Spleen (tissue), 13 donors: Measurements from ENCODE around the gene KIAA0408. TPM values are rescaled to one million over a fixed set of nuclear protein-coding genes. Genes with fewer than 3 reads are reported as not detected.

Experiments used
- DNase-seq: peaks from one replicate; pipeline ENCODE4 v3.0.0-alpha.2; 2020
- H3K27ac ChIP-seq, 8 donors: fragments of 200-600 bp; sonication (generic) in 7 of 8; 1 replicate in 4 of 8; 2 replicates in 4 of 8; pipeline versions ENCODE4 v1.5.0 to v1.8.0; 2016 to 2021; ENCODE audit warnings: inconsistent platforms in 4 of 8, mild to moderate bottlenecking in 4 of 8, moderate library complexity in 1 of 8
- H3K27me3 ChIP-seq, 7 donors: fragments of 200-600 bp; sonication (generic) in 6 of 7; replicated peaks in 1 of 7; 1 replicate in 4 of 7; 2 replicates in 3 of 7; pipeline versions ENCODE4 v1.5.0 to v1.8.0; 2016 to 2021; ENCODE audit warnings: inconsistent platforms in 3 of 7, mild to moderate bottlenecking in 1 of 7
- H3K36me3 ChIP-seq, 6 donors: fragments of 200-600 bp; sonication (generic) in 5 of 6; 1 replicate in 4 of 6; 2 replicates in 2 of 6; pipeline versions ENCODE4 v1.5.0 to v1.8.0; 2016 to 2021; ENCODE audit warnings: inconsistent platforms in 2 of 6
- H3K4me1 ChIP-seq, 6 donors: fragments of 200-600 bp; sonication (generic) in 5 of 6; 1 replicate in 3 of 6; 2 replicates in 3 of 6; pipeline versions ENCODE4 v1.5.0 to v1.8.0; 2016 to 2021; ENCODE audit warnings: inconsistent platforms in 3 of 6
- H3K4me3 ChIP-seq, 8 donors: fragments of 200-600 bp; sonication (generic) in 7 of 8; 1 replicate in 4 of 8; 2 replicates in 4 of 8; pipeline versions ENCODE4 v1.5.0 to v1.8.0; 2016 to 2021; ENCODE audit warnings: inconsistent platforms in 4 of 8, mild to moderate bottlenecking in 4 of 8, moderate library complexity in 2 of 8
- H3K9me3 ChIP-seq, 8 donors: fragments of 200-600 bp; sonication (generic) in 7 of 8; 1 replicate in 4 of 8; 2 replicates in 4 of 8; pipeline versions ENCODE4 v1.5.0 to v1.8.0; 2016 to 2021; ENCODE audit warnings: inconsistent platforms in 4 of 8
- POLR2A ChIP-seq, 3 donors: fragments of 450-650 bp; IDR thresholded peaks; one replicate each; pipeline ENCODE4 v1.5.1; 2017; ENCODE audit warnings: antibody characterized with exemption in 3 of 3, mild to moderate bottlenecking in 1 of 3
- POLR2AphosphoS5 ChIP-seq, 3 donors: sonication (generic); formaldehyde crosslinking; IDR thresholded peaks; one replicate each; pipeline ENCODE4 v1.5.1; 2017; ENCODE audit warnings: antibody characterized with exemption in 3 of 3
- WGBS, 5 donors: extraction: QIAGEN DNeasy Blood & Tissue Kit in 3 of 5; methylation state at CpG; one replicate each; pipeline versions ENCODE4 v1.1.5 to v1.1.7; 2013 to 2018; 5-methylcytosine and 5-hydroxymethylcytosine counted together
- intact Hi-C: fragments of 100-400 bp; cut with DNase I; formaldehyde crosslinking; loops from one replicate; pipeline ENCODE4 v1.15.0; 2023; ENCODE audit warnings: low total_unique reads
- long read RNA-seq, 2 donors: transcript quantifications; one replicate each; lab custom pipeline, GENCODE V29; 2026
- polyA plus RNA-seq, 3 donors: library from polyadenylated mRNA; stranded (reverse); fragments of 200-250 nt; gene quantifications; one replicate each; pipeline ENCODE4 v1.2.1, GENCODE V29; 2013
- total RNA-seq, 7 donors: library from RNA; depleted of rRNA in 3 of 7; stranded (reverse); fragments of >200 nt in 3 of 7; fragmentation: NEBNext Ultra II Directional in 4 of 7; extraction: Animal tissue kit (Norgen Biotek cat#: 25700) in 4 of 7; gene quantifications; one replicate each; pipeline versions ENCODE4 v1.1.0 to v1.2.1, GENCODE V29; 2016 to 2021
- TF ChIP-seq, protein P1 (sequence below), 11 experiments: fragments of 200-600 bp in 7 of 11; fragments of 450-650 bp in 4 of 11; sonication (generic) in 4 of 11; IDR thresholded peaks in 8 of 11; conservative IDR thresholded peaks in 3 of 11; 1 replicate in 7 of 11; 2 replicates in 4 of 11; pipeline versions ENCODE4 v1.4.0 to v1.8.0; 2016 to 2021; ENCODE audit warnings: antibody characterized with exemption in 11 of 11, inconsistent platforms in 4 of 11, mild to moderate bottlenecking in 1 of 11
- donor health status: healthy with polysubstance abuse.
- donor health status: DM: no; HTN: no; CAD: no; lungs with moderate emphysema.
- donor health status: DM: no; HTN: no; CAD: no.
- donor health status: Bipolar disorder and iron deficiency.
- donor health status: healthy.
- donor health status: DM: no; HTN: no; CAD: no.
- donor health status: DM: yes; HTN: yes; CAD: no.

The KIAA0408 gene
- total RNA-seq, result 1 to 10 TPM; 2.4 to 6.6 (median 2.5) TPM
- 1 to 10 TPM in 2 of 3 donors, under 1 TPM in 1; 0.65 to 2.7 (median 1.1) TPM for polyA plus RNA-seq
- long read RNA-seq, donor 1, result 0 reads
- long read RNA-seq, donor 2, result 0 reads

DNA sequence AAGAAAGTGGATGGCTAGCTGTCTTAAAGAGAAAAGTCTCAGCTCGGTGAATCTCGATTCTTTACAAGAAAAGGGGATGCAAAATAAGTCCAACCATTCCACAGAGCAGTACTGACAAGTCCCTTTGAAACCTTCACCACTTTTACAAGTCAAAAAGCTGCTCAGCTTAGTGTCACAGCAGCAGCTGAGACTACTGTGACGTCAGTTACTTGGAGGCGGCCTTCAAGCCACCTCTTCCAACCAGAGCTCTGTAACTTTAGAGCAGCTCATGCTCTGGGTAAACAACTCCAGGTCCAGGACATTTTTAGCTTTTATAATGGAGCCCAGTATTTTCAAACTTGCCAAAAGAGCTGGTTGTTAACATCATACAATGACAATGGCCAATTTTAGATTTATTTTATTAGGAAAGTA is at the start of gene KIAA0408:
Gene KIAA0408 (minus strand): TSS at position 159 of the 411 bp plus-strand sequence. CDS start 5,408 bp downstream, outside the sequence.
- peaks cover 0 to 12% (median 5%) of the 10 kb centered on the region in 6 donors for H3K4me1 ChIP-seq
- intact Hi-C loops, result no loop called here
- H3K9me3 ChIP-seq, result no peaks in the 10 kb centered on the region
- no peaks in the 10 kb centered on the region for H3K27me3 ChIP-seq
- H3K4me3 ChIP-seq, result peak within 1 kb of the TSS in 4 of 8 donors; percentile 10 to 30 (median 14)
- TF ChIP-seq POLR2AphosphoS5 (IDR thresholded peaks at IDR 0.05) (no peak), POLR2A (IDR thresholded peaks at IDR 0.05) (no peak)
- TF ChIP-seq, protein P1, sequence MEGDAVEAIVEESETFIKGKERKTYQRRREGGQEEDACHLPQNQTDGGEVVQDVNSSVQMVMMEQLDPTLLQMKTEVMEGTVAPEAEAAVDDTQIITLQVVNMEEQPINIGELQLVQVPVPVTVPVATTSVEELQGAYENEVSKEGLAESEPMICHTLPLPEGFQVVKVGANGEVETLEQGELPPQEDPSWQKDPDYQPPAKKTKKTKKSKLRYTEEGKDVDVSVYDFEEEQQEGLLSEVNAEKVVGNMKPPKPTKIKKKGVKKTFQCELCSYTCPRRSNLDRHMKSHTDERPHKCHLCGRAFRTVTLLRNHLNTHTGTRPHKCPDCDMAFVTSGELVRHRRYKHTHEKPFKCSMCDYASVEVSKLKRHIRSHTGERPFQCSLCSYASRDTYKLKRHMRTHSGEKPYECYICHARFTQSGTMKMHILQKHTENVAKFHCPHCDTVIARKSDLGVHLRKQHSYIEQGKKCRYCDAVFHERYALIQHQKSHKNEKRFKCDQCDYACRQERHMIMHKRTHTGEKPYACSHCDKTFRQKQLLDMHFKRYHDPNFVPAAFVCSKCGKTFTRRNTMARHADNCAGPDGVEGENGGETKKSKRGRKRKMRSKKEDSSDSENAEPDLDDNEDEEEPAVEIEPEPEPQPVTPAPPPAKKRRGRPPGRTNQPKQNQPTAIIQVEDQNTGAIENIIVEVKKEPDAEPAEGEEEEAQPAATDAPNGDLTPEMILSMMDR (IDR thresholded peaks at IDR 0.05 in 8 of 11, conservative IDR thresholded peaks at IDR 0.05 in 3 of 11), result no peak
- no peak for DNase-seq
- peak within 1 kb of the TSS in 6 of 8 donors; percentile 1 to 69 (median 54) for H3K27ac ChIP-seq
- no peaks in the 10 kb centered on the region for H3K36me3 ChIP-seq
- WGBS, 5 donors, result 44 to 77% (median 67%) methylated on average over 4 of the region's 4 CpGs

DNA sequence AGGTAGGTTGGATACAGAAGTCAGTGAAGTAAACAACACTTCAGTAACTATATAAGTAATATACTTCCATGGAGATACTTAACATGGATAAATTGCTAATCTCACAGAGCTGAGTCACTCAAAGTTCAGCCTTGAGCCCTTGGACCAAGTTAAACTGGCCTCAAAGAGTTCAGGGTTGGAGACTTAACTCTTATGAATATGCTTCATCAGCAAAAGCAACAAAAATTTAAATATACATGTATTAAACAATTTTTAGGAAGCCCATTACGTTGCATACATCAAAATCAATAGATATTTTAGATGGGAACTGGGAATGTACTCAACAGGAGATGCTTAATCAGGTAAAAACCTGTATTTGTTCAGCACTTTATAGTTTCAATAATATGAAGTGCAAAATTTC is 47.7 kb upstream of the KIAA0408 start:
- H3K27ac ChIP-seq, result no peak overlapping the region
- H3K36me3 ChIP-seq, result no peaks in the 10 kb centered on the region
- no peaks in the 10 kb centered on the region for H3K9me3 ChIP-seq
- WGBS, 5 donors, result 58 to 67% (median 62%) methylated on average over 1 of the region's 1 CpG
- TF ChIP-seq POLR2AphosphoS5 (IDR thresholded peaks at IDR 0.05) (no peak), POLR2A (IDR thresholded peaks at IDR 0.05) (no peak)
- TF ChIP-seq, protein P1 (IDR thresholded peaks at IDR 0.05 in 8 of 11, conservative IDR thresholded peaks at IDR 0.05 in 3 of 11), result no peak
- DNase-seq, result no peak
- intact Hi-C loops, result no loop called here
- H3K4me1 ChIP-seq, result no peaks in the 10 kb centered on the region
- H3K4me3 ChIP-seq, result no peak overlapping the region
- no peaks in the 10 kb centered on the region for H3K27me3 ChIP-seq

DNA sequence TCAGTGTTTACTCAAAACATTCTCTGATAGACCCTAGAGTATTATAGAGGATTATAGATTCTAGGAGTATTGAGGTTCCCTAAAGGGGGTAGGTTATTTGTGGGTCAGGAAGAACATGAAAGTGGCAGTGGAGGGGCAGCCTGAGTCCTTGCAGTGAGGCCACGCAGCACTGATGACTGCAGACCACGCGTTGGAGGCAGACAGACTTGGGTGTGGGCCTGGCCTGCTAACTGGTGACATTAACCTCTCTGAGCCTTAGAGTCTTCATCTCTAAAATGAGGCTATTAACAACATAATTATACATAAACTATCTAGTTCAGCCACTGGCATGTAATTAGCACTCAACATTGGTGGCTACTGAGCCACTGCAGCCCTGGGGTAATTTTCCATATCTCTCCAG is 43.8 kb upstream of the KIAA0408 start:
- H3K27ac ChIP-seq, result no peak overlapping the region
- intact Hi-C loops, result no loop called here
- WGBS, 5 donors, result 92 to 100% (median 95%) methylated on average over 3 of the region's 3 CpGs
- DNase-seq, result no peak
- H3K36me3 ChIP-seq, result no peaks in the 10 kb centered on the region
- no peak overlapping the region for H3K4me3 ChIP-seq
- H3K9me3 ChIP-seq, result no peaks in the 10 kb centered on the region
- H3K27me3 ChIP-seq, result no peaks in the 10 kb centered on the region
- no peaks in the 10 kb centered on the region for H3K4me1 ChIP-seq
- TF ChIP-seq POLR2AphosphoS5 (IDR thresholded peaks at IDR 0.05) (no peak), POLR2A (IDR thresholded peaks at IDR 0.05) (no peak)
- TF ChIP-seq, protein P1 (IDR thresholded peaks at IDR 0.05 in 8 of 11, conservative IDR thresholded peaks at IDR 0.05 in 3 of 11), result no peak

DNA sequence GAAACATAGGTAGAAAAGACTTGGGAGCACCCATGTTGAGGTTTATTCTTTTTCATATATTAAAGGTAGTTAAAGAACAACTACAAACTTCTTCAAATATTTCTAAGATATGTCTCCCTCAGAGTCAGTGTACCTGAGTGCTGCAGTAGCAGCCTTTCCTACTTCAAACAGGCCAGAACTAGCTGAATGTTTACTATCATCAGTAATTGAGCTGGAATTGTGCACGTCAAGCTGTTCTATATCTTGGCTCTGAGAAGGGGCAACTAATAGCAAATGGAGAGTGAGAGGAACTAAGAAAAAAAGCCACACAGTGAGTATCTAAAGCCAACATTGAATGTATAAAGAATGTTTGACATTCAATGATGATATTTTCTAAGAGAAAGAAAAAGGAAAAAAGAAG is 38.2 kb upstream of the KIAA0408 start:
- Histone ChIP-seq H3K36me3 (no peaks in the 10 kb centered on the region), H3K27me3 (no peaks in the 10 kb centered on the region), H3K9me3 (no peaks in the 10 kb centered on the region), H3K4me3 (no peak overlapping the region), H3K4me1 (no peaks in the 10 kb centered on the region), H3K27ac (no peak overlapping the region)
- no peak for DNase-seq
- WGBS, 5 donors, result 86 to 96% (median 92%) methylated on average over 1 of the region's 1 CpG
- no peak for TF ChIP-seq POLR2AphosphoS5 (IDR thresholded peaks at IDR 0.05)
- TF ChIP-seq, protein P1 (IDR thresholded peaks at IDR 0.05 in 8 of 11, conservative IDR thresholded peaks at IDR 0.05 in 3 of 11), result no peak
- TF ChIP-seq POLR2A (IDR thresholded peaks at IDR 0.05), result no peak
- intact Hi-C loops, result no loop called here
